Transverse colon (tissue), 4 donors: ENCODE measurements around the gene HEG1. TPM values are rescaled to one million over a fixed set of nuclear protein-coding genes. Genes with fewer than 3 reads are reported as not detected.

Source experiments
- DNase-seq: peaks from one replicate; pipeline ENCODE4 v3.0.0-alpha.2; 2019
- H3K27ac ChIP-seq, 4 donors: fragments of 200-600 bp; sonication (generic); 2 replicates each; pipeline ENCODE4 v1.5.1; 2016 to 2018; ENCODE audit warnings: inconsistent platforms in 4 of 4
- H3K27me3 ChIP-seq: fragments of 200-600 bp; sonication (generic); 2 replicates; pipeline ENCODE4 v1.5.1; 2017; ENCODE audit warnings: inconsistent platforms
- H3K36me3 ChIP-seq, 4 donors: fragments of 200-600 bp; sonication (generic); 2 replicates each; pipeline ENCODE4 v1.5.1; 2017 to 2019; ENCODE audit warnings: inconsistent platforms in 4 of 4
- H3K4me1 ChIP-seq, 4 donors: fragments of 200-600 bp; sonication (generic); 2 replicates each; pipeline ENCODE4 v1.5.1; 2017 to 2020; ENCODE audit warnings: inconsistent platforms in 4 of 4
- H3K4me3 ChIP-seq, 4 donors: fragments of 200-600 bp; sonication (generic); 1 replicate in 1 of 4; 2 replicates in 3 of 4; pipeline versions ENCODE4 v1.5.1 to v1.6.1; 2017 to 2019; ENCODE audit warnings: inconsistent platforms in 4 of 4
- H3K9me3 ChIP-seq, 2 donors: fragments of 200-600 bp; sonication (generic); 2 replicates each; pipeline ENCODE4 v1.5.1; 2017 to 2019; ENCODE audit warnings: inconsistent platforms in 2 of 2
- EP300 ChIP-seq: sonication (generic); formaldehyde crosslinking; IDR thresholded peaks from one replicate; pipeline ENCODE4 v1.6.1; 2017; ENCODE audit warnings: antibody characterized with exemption, low read depth
- POLR2A ChIP-seq: fragments of 450-650 bp; IDR thresholded peaks from one replicate; pipeline ENCODE4 v1.6.1; 2016; ENCODE audit warnings: antibody characterized with exemption, mild to moderate bottlenecking, moderate library complexity
- POLR2AphosphoS5 ChIP-seq, 3 donors: sonication (generic); formaldehyde crosslinking; IDR thresholded peaks; one replicate each; pipeline ENCODE4 v1.6.1; 2016; ENCODE audit warnings: antibody characterized with exemption in 3 of 3
- WGBS, 2 donors: methylation state at CpG; one replicate each; pipeline ENCODE4 v1.1.5; 2018; ENCODE audit warnings: low coverage in 1 of 2; 5-methylcytosine and 5-hydroxymethylcytosine counted together
- in situ Hi-C, 4 donors: fragments of 200-750 bp; cut with MboI; loops; one replicate each; pipeline versions ENCODE4 v1.15.0 to v1.15.1; 2017; ENCODE audit warnings: low sequenced_read_pairs in 3 of 4, low pct_ligation_motif_present in 1 of 4, low pct_unique_long_range_greater_than_20kb in 1 of 4
- intact Hi-C: fragments of 100-400 bp; cut with DNase I; formaldehyde crosslinking; loops from one replicate; pipeline ENCODE4 v1.15.1; 2023; ENCODE audit warnings: low total_unique reads
- total RNA-seq, 4 donors: library from RNA; depleted of rRNA; stranded (reverse); fragments of >200 nt; gene quantifications; one replicate each; pipeline ENCODE4 v1.1.0, GENCODE V29; 2016
- TF ChIP-seq, protein P1 (sequence below), 5 experiments: fragments of 200-600 bp in 3 of 5; fragments of 450-650 bp in 2 of 5; sonication (generic) in 3 of 5; IDR thresholded peaks; 1 replicate in 2 of 5; 2 replicates in 3 of 5; pipeline ENCODE4 v1.5.1; 2016 to 2017; ENCODE audit warnings: antibody characterized with exemption in 5 of 5, inconsistent platforms in 3 of 5, mild to moderate bottlenecking in 2 of 5, moderate library complexity in 1 of 5

HEG1 gene
- total RNA-seq, 4 donors from 2014 or later = 8.9 to 97.3 (median 10.6) TPM

DNA sequence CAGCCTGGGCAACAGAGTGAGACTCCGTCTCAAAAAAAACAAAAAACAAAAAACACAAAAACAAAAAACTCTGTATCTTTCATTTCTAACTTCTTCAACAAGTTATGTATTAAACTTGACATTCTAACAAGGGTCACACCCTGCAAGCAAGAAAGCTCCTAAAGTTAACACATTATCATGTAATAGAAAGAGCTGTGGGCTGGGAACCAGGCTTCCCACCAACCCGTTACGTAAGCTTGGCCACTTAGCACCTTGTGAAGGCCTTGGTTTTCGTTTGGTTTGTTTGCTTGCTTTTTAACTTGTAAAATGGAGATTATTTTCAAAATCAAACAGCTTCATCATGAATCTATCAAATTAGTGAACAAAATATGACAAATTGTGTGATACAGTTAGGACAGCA is 47.0 kb downstream of the HEG1 start:
- in situ Hi-C loops = no loop called here
- no peaks in the 10 kb centered on the region for H3K36me3 ChIP-seq
- no peaks in the 10 kb centered on the region for H3K9me3 ChIP-seq
- DNase-seq = no peak
- H3K27me3 ChIP-seq = no peaks in the 10 kb centered on the region
- 78 to 93% methylated on average over 4 of the region's 4 CpGs for WGBS, 2 donors
- no peak overlapping the region for H3K4me3 ChIP-seq
- peaks cover 0 to 19% (median 5%) of the 10 kb centered on the region in 4 donors for H3K4me1 ChIP-seq
- no peak overlapping the region for H3K27ac ChIP-seq
- TF ChIP-seq, protein P1, sequence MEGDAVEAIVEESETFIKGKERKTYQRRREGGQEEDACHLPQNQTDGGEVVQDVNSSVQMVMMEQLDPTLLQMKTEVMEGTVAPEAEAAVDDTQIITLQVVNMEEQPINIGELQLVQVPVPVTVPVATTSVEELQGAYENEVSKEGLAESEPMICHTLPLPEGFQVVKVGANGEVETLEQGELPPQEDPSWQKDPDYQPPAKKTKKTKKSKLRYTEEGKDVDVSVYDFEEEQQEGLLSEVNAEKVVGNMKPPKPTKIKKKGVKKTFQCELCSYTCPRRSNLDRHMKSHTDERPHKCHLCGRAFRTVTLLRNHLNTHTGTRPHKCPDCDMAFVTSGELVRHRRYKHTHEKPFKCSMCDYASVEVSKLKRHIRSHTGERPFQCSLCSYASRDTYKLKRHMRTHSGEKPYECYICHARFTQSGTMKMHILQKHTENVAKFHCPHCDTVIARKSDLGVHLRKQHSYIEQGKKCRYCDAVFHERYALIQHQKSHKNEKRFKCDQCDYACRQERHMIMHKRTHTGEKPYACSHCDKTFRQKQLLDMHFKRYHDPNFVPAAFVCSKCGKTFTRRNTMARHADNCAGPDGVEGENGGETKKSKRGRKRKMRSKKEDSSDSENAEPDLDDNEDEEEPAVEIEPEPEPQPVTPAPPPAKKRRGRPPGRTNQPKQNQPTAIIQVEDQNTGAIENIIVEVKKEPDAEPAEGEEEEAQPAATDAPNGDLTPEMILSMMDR (IDR thresholded peaks at IDR 0.05) = no peak
- no peak for TF ChIP-seq EP300
- intact Hi-C loops = no loop called here

DNA sequence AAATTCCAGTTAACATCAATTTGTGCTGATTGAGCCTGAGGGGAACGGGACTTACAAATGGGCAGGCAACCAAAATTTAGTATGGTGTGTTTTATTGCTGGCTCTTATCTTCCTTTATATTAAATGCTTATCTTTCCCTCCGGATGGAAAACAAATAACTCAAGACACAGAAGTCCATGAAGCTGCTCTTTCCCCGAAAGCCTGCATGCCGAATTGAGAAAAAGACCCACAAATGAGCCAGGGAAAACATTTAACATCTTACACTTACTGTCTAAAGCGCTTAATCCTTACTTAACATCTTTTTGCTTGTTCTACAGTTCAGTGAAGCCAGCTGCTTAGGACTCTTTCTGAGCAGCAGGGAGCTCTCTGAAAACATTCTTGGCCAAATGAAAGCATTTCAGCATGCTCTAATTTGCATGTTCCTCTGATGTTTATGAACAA is 49.5 kb downstream of the HEG1 start:
- Histone ChIP-seq H3K4me3 (no peak overlapping the region), H3K36me3 (no peaks in the 10 kb centered on the region), H3K27me3 (no peaks in the 10 kb centered on the region), H3K27ac (no peak overlapping the region), H3K4me1 (peaks cover 20 to 43% (median 27%) of the 10 kb centered on the region in 4 donors), H3K9me3 (no peaks in the 10 kb centered on the region)
- 52 to 72% methylated on average over 4 to 5 of the region's 5 CpGs for WGBS, 2 donors
- in situ Hi-C loops = no loop called here
- DNase-seq = no peak
- TF ChIP-seq EP300 = no peak
- TF ChIP-seq, protein P1 (IDR thresholded peaks at IDR 0.05) = no peak
- intact Hi-C loops = no loop called here

DNA sequence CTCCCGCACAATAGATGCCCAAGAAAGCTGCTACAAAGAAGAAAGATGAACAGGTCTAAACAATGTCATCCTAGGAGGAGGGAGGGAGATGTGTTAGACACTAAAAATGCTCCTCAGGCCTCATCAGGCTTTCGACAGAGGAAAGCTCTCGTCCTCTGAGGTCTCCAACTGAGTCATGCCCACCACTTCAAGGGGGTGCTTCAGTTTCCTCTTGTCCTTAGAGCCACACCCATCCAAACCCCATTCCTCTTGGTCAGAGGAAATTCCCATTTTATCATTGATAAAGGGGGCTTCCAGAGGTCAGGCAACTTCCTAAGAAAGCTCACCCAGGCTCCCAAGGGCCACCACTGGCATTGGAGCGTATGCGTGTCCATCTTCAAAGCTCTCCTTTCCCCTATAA is 50.1 kb downstream of the HEG1 start:
- Histone ChIP-seq H3K4me1 (peaks cover 23 to 50% (median 31%) of the 10 kb centered on the region in 4 donors), H3K4me3 (no peak overlapping the region), H3K27ac (peak overlapping the region in 1 of 4 donors; percentile 77), H3K9me3 (no peaks in the 10 kb centered on the region), H3K36me3 (no peaks in the 10 kb centered on the region), H3K27me3 (no peaks in the 10 kb centered on the region)
- intact Hi-C loops = no loop called here
- WGBS, 2 donors = 86 to 93% methylated on average over 1 to 5 of the region's 5 CpGs
- in situ Hi-C loops = no loop called here
- no peak for DNase-seq
- TF ChIP-seq POLR2AphosphoS5 (IDR thresholded peaks at IDR 0.05) (no peak), POLR2A (no peak), EP300 (no peak)
- TF ChIP-seq, protein P1 (IDR thresholded peaks at IDR 0.05) = no peak

DNA sequence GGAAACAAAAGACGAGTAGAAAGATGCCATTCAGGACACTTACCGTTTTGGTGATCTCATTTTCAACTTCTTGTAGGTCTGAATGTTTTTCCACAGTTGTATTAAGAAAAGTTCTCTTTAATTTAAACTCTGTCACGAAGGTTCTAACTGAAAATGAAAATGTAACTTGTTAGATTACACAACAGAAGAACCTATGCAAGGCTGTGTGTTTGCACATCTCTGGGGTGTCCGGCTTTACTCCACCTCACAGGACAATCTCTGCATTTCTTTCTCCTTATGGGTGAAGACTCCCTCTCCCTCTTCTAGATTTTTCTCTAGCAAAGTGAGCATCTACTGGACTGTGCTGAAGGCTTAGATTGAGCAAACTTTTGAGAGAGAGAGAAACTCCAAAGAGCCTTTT is 50.6 kb downstream of the HEG1 start:
- Histone ChIP-seq H3K9me3 (no peaks in the 10 kb centered on the region), H3K4me3 (no peak overlapping the region), H3K27me3 (no peaks in the 10 kb centered on the region), H3K36me3 (no peaks in the 10 kb centered on the region), H3K4me1 (peaks cover 23 to 53% (median 31%) of the 10 kb centered on the region in 4 donors), H3K27ac (peak overlapping the region in 2 of 4 donors; percentile 73 to 77)
- TF ChIP-seq, protein P1 (IDR thresholded peaks at IDR 0.05) = no peak
- TF ChIP-seq POLR2A = no peak
- no peak for TF ChIP-seq EP300
- TF ChIP-seq POLR2AphosphoS5 (IDR thresholded peaks at IDR 0.05) = no peak
- DNase-seq = no peak
- in situ Hi-C loops (no loop called here), intact Hi-C loops (no loop called here)
- WGBS, 2 donors = 79 to 82% methylated on average over 2 to 4 of the region's 4 CpGs
